ENCODE measurements around the gene PLEKHJ1.

- TF ChIP-seq POLR2A (IDR thresholded peaks at IDR 0.05) (no peak), CTCF (IDR thresholded peaks at IDR 0.05) (no peak)
Observed at GRCh38 chr19:2185734-2186070, 50.4 kb downstream of the PLEKHJ1 start.
